H9 (cell line): ENCODE results near the gene TCN1. TPM values are rescaled to one million over a fixed set of nuclear protein-coding genes. Genes with fewer than 3 reads are reported as not detected.
A peak's percentile ranks its signal among the peaks of the same experiment; 100 is the strongest.

Experiments
- DNase-seq: peaks from one replicate; pipeline ENCODE4 v3.0.0-alpha.2; 2017
- H2AFZ ChIP-seq: one replicate; pipeline ENCODE4 v1.6.1; 2013; ENCODE audit warnings: mild to moderate bottlenecking, low read length, control low read depth, moderate library complexity
- H2AK5ac ChIP-seq: 2 replicates; pipeline ENCODE4 v1.6.1; 2013; ENCODE audit warnings: low read length, control low read depth, mixed read lengths; ENCODE audit not compliant: insufficient read length
- H2BK120ac ChIP-seq: one replicate; pipeline ENCODE4 v1.6.1; 2013; ENCODE audit warnings: low read depth, mild to moderate bottlenecking, low read length, control low read depth, inconsistent platforms; ENCODE audit not compliant: poor library complexity, severe bottlenecking
- H2BK12ac ChIP-seq: 2 replicates; pipeline ENCODE4 v1.6.1; 2013; ENCODE audit warnings: low read length, control low read depth, mixed read lengths, low read depth; ENCODE audit not compliant: insufficient read length
- H2BK15ac ChIP-seq: 2 replicates; pipeline ENCODE4 v1.6.1; 2013; ENCODE audit warnings: low read depth, low read length, control low read depth
- H2BK20ac ChIP-seq: one replicate; pipeline ENCODE4 v1.6.1; 2013; ENCODE audit warnings: low read depth, mild to moderate bottlenecking, low read length, control low read depth, inconsistent platforms; ENCODE audit not compliant: poor library complexity, severe bottlenecking
- H2BK5ac ChIP-seq: 2 replicates; pipeline ENCODE4 v1.6.1; 2013; ENCODE audit warnings: low read length, control low read depth, mixed read lengths; ENCODE audit not compliant: insufficient read length
- H3K14ac ChIP-seq: 2 replicates; pipeline ENCODE4 v1.6.1; 2013; ENCODE audit warnings: low read length, control low read depth; ENCODE audit not compliant: insufficient read depth
- H3K18ac ChIP-seq: 2 replicates; pipeline ENCODE4 v1.6.1; 2013; ENCODE audit warnings: low read depth, mild to moderate bottlenecking, mixed read lengths, low read length, control low read depth; ENCODE audit not compliant: insufficient read length
- H3K23ac ChIP-seq: 2 replicates; pipeline ENCODE4 v1.6.1; 2013; ENCODE audit warnings: low read length, control low read depth, mixed read lengths, low read depth; ENCODE audit not compliant: insufficient read length
- H3K23me2 ChIP-seq: 2 replicates; pipeline ENCODE4 v1.6.1; 2013; ENCODE audit warnings: low read depth, mild to moderate bottlenecking, mixed read lengths, low read length, control low read depth; ENCODE audit not compliant: insufficient read length, poor library complexity, severe bottlenecking
- H3K27ac ChIP-seq: 2 replicates; pipeline ENCODE4 v1.5.1; 2013; ENCODE audit warnings: low read length, control low read depth, mixed read lengths, low read depth; ENCODE audit not compliant: insufficient read length
- H3K27me3 ChIP-seq: 2 replicates; pipeline ENCODE4 v1.6.1; 2013; ENCODE audit warnings: low read length, control low read depth, inconsistent platforms; ENCODE audit not compliant: insufficient read depth
- H3K4ac ChIP-seq: 2 replicates; pipeline ENCODE4 v1.6.1; 2013; ENCODE audit warnings: low read depth, mild to moderate bottlenecking, control low read depth, inconsistent platforms, low read length, moderate library complexity
- H3K4me1 ChIP-seq: 2 replicates; pipeline ENCODE4 v1.6.1; 2013; ENCODE audit warnings: low read length, control low read depth, inconsistent platforms; ENCODE audit not compliant: insufficient read depth
- H3K4me2 ChIP-seq: 2 replicates; pipeline ENCODE4 v1.6.1; 2013; ENCODE audit warnings: low read length, control low read depth, mixed read lengths; ENCODE audit not compliant: insufficient read length, insufficient read depth
- H3K56ac ChIP-seq: 2 replicates; pipeline ENCODE4 v1.6.1; 2013; ENCODE audit warnings: low read depth, mild to moderate bottlenecking, mixed read lengths, low read length, control low read depth; ENCODE audit not compliant: insufficient read length
- H3K79me1 ChIP-seq: 2 replicates; pipeline ENCODE4 v1.6.1; 2013; ENCODE audit warnings: low read depth, mild to moderate bottlenecking, moderate library complexity, low read length, control low read depth, inconsistent platforms; ENCODE audit not compliant: insufficient read depth, poor library complexity, severe bottlenecking
- H3K79me2 ChIP-seq: 2 replicates; pipeline ENCODE4 v1.6.1; 2013; ENCODE audit warnings: low read length, control low read depth, inconsistent platforms; ENCODE audit not compliant: insufficient read depth
- H3K9ac ChIP-seq: 2 replicates; pipeline ENCODE4 v1.6.1; 2013; ENCODE audit warnings: low read length, control low read depth, mixed read lengths; ENCODE audit not compliant: insufficient read length; ENCODE audit errors: extremely low read depth
- H3K9me3 ChIP-seq: one replicate; pipeline ENCODE4 v1.6.1; 2013; ENCODE audit warnings: low read depth, low read length, inconsistent platforms; ENCODE audit not compliant: control insufficient read depth
- H3T11ph ChIP-seq: one replicate; pipeline ENCODE4 v1.6.1; 2013; ENCODE audit warnings: mild to moderate bottlenecking, low read length, control low read depth, inconsistent platforms
- H4K20me1 ChIP-seq: one replicate; pipeline ENCODE4 v1.6.1; 2013; ENCODE audit not compliant: control insufficient read depth, insufficient read length, insufficient read depth
- H4K5ac ChIP-seq: 2 replicates; pipeline ENCODE4 v1.6.1; 2013; ENCODE audit warnings: low read depth, mild to moderate bottlenecking, mixed read lengths, low read length, control low read depth; ENCODE audit not compliant: insufficient read length
- H4K8ac ChIP-seq: replicated peaks from 2 replicates; pipeline ENCODE4 v1.6.1; 2013; ENCODE audit warnings: low read length, control low read depth, mixed read lengths, low read depth; ENCODE audit not compliant: insufficient read length
- H4K91ac ChIP-seq: 2 replicates; pipeline ENCODE4 v1.6.1; 2013; ENCODE audit warnings: low read depth, mild to moderate bottlenecking, moderate library complexity, mixed read lengths, low read length, control low read depth; ENCODE audit not compliant: insufficient read length
- H3K27ac Mint-ChIP-seq, 3 experiments: 2 replicates in 2 of 3; 3 replicates in 1 of 3; pipeline ENCODE4 v1.8.0; 2020 to 2021; ENCODE audit warnings: mixed read lengths in 3 of 3, mild to moderate bottlenecking in 1 of 3, moderate library complexity in 1 of 3
- H3K27me3 Mint-ChIP-seq: 2 replicates; pipeline ENCODE4 v1.8.0; 2021; ENCODE audit warnings: low read depth, mild to moderate bottlenecking, moderate library complexity, mixed read lengths
- H3K36me3 Mint-ChIP-seq, 3 experiments: 2 replicates in 2 of 3; 3 replicates in 1 of 3; pipeline ENCODE4 v1.8.0; 2020 to 2021; ENCODE audit warnings: low read depth in 3 of 3, mixed read lengths in 3 of 3; ENCODE audit not compliant: insufficient read depth in 1 of 3
- H3K4me1 Mint-ChIP-seq, 2 experiments: 2 replicates each; pipeline ENCODE4 v1.8.0; 2020; ENCODE audit warnings: mixed read lengths in 2 of 2
- H3K4me3 Mint-ChIP-seq, 2 experiments: 2 replicates in 1 of 2; 3 replicates in 1 of 2; pipeline ENCODE4 v1.8.0; 2020 to 2021; ENCODE audit warnings: mild to moderate bottlenecking in 2 of 2, mixed read lengths in 2 of 2, moderate library complexity in 1 of 2
- H3K9me3 Mint-ChIP-seq, 2 experiments: 2 replicates in 1 of 2; 3 replicates in 1 of 2; pipeline ENCODE4 v1.8.0; 2020; ENCODE audit warnings: mild to moderate bottlenecking in 2 of 2, mixed read lengths in 2 of 2, moderate library complexity in 1 of 2
- total RNA-seq: library from RNA; stranded (reverse); gene quantifications from 2 replicates; pipeline ENCODE4 v1.2.1, GENCODE V29; 2021
- TF ChIP-seq, protein P1 (sequence below): fragments of 200-600 bp; sonication (generic); conservative IDR thresholded peaks from 3 replicates; pipeline ENCODE4 v1.8.0; 2021; ENCODE audit warnings: antibody characterized with exemption, mild to moderate bottlenecking

Gene TCN1
- total RNA-seq, 1 experiment from 2014 or later: not detected

DNA sequence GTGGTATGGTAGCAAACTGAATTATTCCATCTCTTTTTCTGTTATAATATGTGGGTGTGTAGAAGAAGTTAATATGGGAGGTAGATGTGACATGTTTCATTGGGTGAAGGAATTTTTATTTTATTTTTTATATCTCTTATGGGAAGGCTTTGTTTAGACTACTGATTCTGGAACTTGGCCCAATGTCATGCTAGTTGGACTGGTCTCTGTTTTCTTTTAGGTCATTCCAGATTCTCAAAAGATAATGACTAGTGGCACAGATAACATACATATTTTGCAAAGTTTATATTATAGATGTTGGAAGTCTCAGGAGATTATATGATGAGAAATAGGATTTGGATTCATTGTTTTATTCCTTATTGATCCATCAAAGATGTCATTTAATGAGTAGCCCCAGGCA lies 11.0 kb upstream of the TCN1 start:
- H3K9me3 ChIP-seq: no peaks in the 10 kb centered on the region
- H3K4me1 ChIP-seq: peaks cover 2% of the 10 kb centered on the region; the same call in 1 of the 2 replicates
- H3K79me1 ChIP-seq: no peaks in the 10 kb centered on the region
- H3K4me2 ChIP-seq: no peak overlapping the region
- H3K27me3 ChIP-seq: no peaks in the 10 kb centered on the region
- H4K5ac ChIP-seq: no peak overlapping the region
- no peak for DNase-seq
- H3T11ph ChIP-seq: no peak overlapping the region
- H3K14ac ChIP-seq: no peak overlapping the region
- no peak overlapping the region for H3K18ac ChIP-seq
- H3K9me3 Mint-ChIP-seq: no peaks in the 10 kb centered on the region
- TF ChIP-seq, protein P1, sequence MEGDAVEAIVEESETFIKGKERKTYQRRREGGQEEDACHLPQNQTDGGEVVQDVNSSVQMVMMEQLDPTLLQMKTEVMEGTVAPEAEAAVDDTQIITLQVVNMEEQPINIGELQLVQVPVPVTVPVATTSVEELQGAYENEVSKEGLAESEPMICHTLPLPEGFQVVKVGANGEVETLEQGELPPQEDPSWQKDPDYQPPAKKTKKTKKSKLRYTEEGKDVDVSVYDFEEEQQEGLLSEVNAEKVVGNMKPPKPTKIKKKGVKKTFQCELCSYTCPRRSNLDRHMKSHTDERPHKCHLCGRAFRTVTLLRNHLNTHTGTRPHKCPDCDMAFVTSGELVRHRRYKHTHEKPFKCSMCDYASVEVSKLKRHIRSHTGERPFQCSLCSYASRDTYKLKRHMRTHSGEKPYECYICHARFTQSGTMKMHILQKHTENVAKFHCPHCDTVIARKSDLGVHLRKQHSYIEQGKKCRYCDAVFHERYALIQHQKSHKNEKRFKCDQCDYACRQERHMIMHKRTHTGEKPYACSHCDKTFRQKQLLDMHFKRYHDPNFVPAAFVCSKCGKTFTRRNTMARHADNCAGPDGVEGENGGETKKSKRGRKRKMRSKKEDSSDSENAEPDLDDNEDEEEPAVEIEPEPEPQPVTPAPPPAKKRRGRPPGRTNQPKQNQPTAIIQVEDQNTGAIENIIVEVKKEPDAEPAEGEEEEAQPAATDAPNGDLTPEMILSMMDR: no peak
- no peaks in the 10 kb centered on the region for H3K79me2 ChIP-seq
- H2BK15ac ChIP-seq: no peak overlapping the region
- no peak overlapping the region for H3K4ac ChIP-seq
- H4K91ac ChIP-seq: no peak overlapping the region
- no peak overlapping the region for H3K9ac ChIP-seq
- no peak overlapping the region for H2BK5ac ChIP-seq
- H3K23ac ChIP-seq: no peak overlapping the region
- H3K4me3 Mint-ChIP-seq: no peak overlapping the region
- peak overlapping the region in 1 of 3 experiments; percentile 41; a peak in 1 of 7 replicates for H3K27ac Mint-ChIP-seq
- no peak overlapping the region for H4K8ac ChIP-seq
- H3K23me2 ChIP-seq: no peaks in the 10 kb centered on the region
- H4K20me1 ChIP-seq: no peaks in the 10 kb centered on the region
- no peak overlapping the region for H3K56ac ChIP-seq
- no peak overlapping the region for H3K27ac ChIP-seq
- H2AFZ ChIP-seq: no peak overlapping the region
- no peaks in the 10 kb centered on the region for H3K27me3 Mint-ChIP-seq
- no peaks in the 10 kb centered on the region for H3K36me3 Mint-ChIP-seq
- no peak overlapping the region for H2BK20ac ChIP-seq
- peaks cover 17 to 20% of the 10 kb centered on the region in 2 experiments for H3K4me1 Mint-ChIP-seq
- H2BK12ac ChIP-seq: no peak overlapping the region
- H2BK120ac ChIP-seq: no peak overlapping the region
- no peak overlapping the region for H2AK5ac ChIP-seq
